Panc1 (cell line): ENCODE measurements around the gene RNU7-1.

ENCODE experiments used
- POLR2AphosphoS5 ChIP-seq: IDR thresholded peaks from 2 replicates; pipeline ENCODE4 v1.6.1; 2012; ENCODE audit warnings: mild to moderate bottlenecking, low read depth, low read length, moderate library complexity
- SIN3A ChIP-seq: IDR thresholded peaks from 2 replicates; pipeline ENCODE4 v1.6.1; 2012; ENCODE audit warnings: low read depth, mild to moderate bottlenecking, low read length, moderate library complexity, borderline replicate concordance; ENCODE audit not compliant: insufficient read depth
- TCF7L2 ChIP-seq: IDR thresholded peaks from 2 replicates; pipeline ENCODE4 v1.6.1; 2011; ENCODE audit warnings: mild to moderate bottlenecking, low read depth, low read length, inconsistent platforms
- TF ChIP-seq, protein P1 (sequence below): fragments of 450-650 bp; IDR thresholded peaks from 2 replicates; pipeline ENCODE4 v1.5.1; 2017; ENCODE audit warnings: mild to moderate bottlenecking
- TF ChIP-seq, protein P2 (sequence below), 2 experiments: IDR thresholded peaks; 2 replicates each; pipeline ENCODE4 v1.6.1; 2011 to 2012; ENCODE audit warnings: low read depth in 2 of 2, control low read depth in 1 of 2, low read length in 1 of 2, mild to moderate bottlenecking in 1 of 2, moderate library complexity in 1 of 2; ENCODE audit not compliant: insufficient read depth in 1 of 2

DNA sequence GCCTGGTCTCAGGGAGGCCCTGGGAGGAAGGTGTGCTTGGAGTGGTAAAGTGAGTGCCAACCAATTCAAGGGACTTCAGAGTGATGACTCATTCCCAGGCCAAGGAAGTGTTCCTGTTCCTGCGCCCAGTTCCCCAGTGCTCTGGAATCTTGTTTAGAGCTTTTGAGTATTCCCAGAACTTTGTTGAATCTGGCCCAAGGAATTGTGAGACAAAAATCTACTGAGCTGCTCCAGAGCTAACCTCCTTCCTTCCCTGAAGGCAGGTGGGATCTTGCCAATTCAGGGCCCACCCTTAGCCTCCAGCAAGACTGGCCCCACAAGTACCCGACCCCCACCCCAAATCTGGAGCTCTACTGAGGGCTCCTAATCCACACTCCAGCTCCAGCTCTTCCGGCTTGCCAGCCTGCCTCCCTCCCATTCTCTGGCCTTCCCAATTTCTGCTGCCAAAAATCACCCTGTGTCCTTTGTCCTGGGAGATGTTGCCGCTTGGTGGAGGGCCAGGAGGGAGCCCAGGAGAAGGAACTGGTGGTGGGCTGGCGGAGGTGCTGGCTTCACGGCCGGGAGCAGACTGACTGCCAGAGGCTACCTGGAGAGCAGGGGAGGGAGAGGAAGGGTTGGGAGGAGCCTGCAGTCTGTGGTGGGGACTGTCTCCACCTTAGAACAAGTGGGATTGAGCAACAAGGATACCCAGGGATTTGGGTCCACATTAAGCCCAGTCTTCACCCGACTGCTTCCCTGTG is 17.9 kb upstream of the RNU7-1 start:
- no peak for TF ChIP-seq SIN3A
- TF ChIP-seq, protein P1, sequence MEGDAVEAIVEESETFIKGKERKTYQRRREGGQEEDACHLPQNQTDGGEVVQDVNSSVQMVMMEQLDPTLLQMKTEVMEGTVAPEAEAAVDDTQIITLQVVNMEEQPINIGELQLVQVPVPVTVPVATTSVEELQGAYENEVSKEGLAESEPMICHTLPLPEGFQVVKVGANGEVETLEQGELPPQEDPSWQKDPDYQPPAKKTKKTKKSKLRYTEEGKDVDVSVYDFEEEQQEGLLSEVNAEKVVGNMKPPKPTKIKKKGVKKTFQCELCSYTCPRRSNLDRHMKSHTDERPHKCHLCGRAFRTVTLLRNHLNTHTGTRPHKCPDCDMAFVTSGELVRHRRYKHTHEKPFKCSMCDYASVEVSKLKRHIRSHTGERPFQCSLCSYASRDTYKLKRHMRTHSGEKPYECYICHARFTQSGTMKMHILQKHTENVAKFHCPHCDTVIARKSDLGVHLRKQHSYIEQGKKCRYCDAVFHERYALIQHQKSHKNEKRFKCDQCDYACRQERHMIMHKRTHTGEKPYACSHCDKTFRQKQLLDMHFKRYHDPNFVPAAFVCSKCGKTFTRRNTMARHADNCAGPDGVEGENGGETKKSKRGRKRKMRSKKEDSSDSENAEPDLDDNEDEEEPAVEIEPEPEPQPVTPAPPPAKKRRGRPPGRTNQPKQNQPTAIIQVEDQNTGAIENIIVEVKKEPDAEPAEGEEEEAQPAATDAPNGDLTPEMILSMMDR, result no peak
- no peak; the same call in none of the 2 replicates for TF ChIP-seq POLR2AphosphoS5
- TF ChIP-seq, protein P2, sequence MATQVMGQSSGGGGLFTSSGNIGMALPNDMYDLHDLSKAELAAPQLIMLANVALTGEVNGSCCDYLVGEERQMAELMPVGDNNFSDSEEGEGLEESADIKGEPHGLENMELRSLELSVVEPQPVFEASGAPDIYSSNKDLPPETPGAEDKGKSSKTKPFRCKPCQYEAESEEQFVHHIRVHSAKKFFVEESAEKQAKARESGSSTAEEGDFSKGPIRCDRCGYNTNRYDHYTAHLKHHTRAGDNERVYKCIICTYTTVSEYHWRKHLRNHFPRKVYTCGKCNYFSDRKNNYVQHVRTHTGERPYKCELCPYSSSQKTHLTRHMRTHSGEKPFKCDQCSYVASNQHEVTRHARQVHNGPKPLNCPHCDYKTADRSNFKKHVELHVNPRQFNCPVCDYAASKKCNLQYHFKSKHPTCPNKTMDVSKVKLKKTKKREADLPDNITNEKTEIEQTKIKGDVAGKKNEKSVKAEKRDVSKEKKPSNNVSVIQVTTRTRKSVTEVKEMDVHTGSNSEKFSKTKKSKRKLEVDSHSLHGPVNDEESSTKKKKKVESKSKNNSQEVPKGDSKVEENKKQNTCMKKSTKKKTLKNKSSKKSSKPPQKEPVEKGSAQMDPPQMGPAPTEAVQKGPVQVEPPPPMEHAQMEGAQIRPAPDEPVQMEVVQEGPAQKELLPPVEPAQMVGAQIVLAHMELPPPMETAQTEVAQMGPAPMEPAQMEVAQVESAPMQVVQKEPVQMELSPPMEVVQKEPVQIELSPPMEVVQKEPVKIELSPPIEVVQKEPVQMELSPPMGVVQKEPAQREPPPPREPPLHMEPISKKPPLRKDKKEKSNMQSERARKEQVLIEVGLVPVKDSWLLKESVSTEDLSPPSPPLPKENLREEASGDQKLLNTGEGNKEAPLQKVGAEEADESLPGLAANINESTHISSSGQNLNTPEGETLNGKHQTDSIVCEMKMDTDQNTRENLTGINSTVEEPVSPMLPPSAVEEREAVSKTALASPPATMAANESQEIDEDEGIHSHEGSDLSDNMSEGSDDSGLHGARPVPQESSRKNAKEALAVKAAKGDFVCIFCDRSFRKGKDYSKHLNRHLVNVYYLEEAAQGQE (IDR thresholded peaks at IDR 0.05; ENCODE audit: insufficient read depth in 1 of 2, low read depth in 2 of 2, low read length in 1 of 2), result no peak
- TF ChIP-seq TCF7L2, result no peak
